Lung (tissue), 12 donors: ENCODE results near the gene NKX3-2. TPM values are rescaled to one million over a fixed set of nuclear protein-coding genes. Genes with fewer than 3 reads are reported as not detected.

Experiments
- ATAC-seq: fragments of 200-7000 bp; cut with Tn5 transposase; one replicate; pipeline ENCODE4 v1.9.1; 2020; ENCODE audit warnings: moderate number of reproducible peaks; ENCODE audit not compliant: insufficient read depth, low FRiP score
- DNase-seq, 3 donors: peaks; one replicate each; pipeline ENCODE4 v3.0.0-alpha.2; 2013 to 2017
- H3K27ac ChIP-seq, 2 donors: one replicate each; pipeline ENCODE4 v1.5.1; 2013; ENCODE audit warnings: mild to moderate bottlenecking in 2 of 2, moderate library complexity in 2 of 2, control low read depth in 1 of 2, inconsistent platforms in 1 of 2, low read depth in 1 of 2, low read length in 1 of 2
- H3K27me3 ChIP-seq, 3 donors: one replicate each; pipeline ENCODE4 v1.5.1; 2013; ENCODE audit warnings: low read length in 2 of 3; ENCODE audit not compliant: control insufficient read depth in 3 of 3, insufficient read depth in 3 of 3
- H3K36me3 ChIP-seq, 4 donors: one replicate each; pipeline ENCODE4 v1.5.1; 2013; ENCODE audit warnings: low read length in 4 of 4, mild to moderate bottlenecking in 1 of 4, moderate library complexity in 1 of 4; ENCODE audit not compliant: control insufficient read depth in 4 of 4, insufficient read depth in 4 of 4
- H3K4me1 ChIP-seq, 5 donors: one replicate each; pipeline ENCODE4 v1.5.1; 2013; ENCODE audit warnings: low read length in 5 of 5, mild to moderate bottlenecking in 2 of 5, moderate library complexity in 1 of 5; ENCODE audit not compliant: control insufficient read depth in 5 of 5, insufficient read depth in 5 of 5
- H3K4me3 ChIP-seq: one replicate; pipeline ENCODE4 v1.5.1; 2013; ENCODE audit warnings: mild to moderate bottlenecking, control low read depth, moderate library complexity
- H3K9ac ChIP-seq, 2 donors: one replicate each; pipeline ENCODE4 v1.5.1; 2013; ENCODE audit warnings: low read length in 2 of 2, control low read depth in 1 of 2; ENCODE audit not compliant: insufficient read depth in 1 of 2
- H3K9me3 ChIP-seq, 4 donors: one replicate each; pipeline ENCODE4 v1.5.1; 2013; ENCODE audit warnings: low read length in 3 of 4, mild to moderate bottlenecking in 1 of 4, moderate library complexity in 1 of 4; ENCODE audit not compliant: control insufficient read depth in 4 of 4, insufficient read depth in 3 of 4
- WGBS, 2 donors: extraction: QIAGEN DNeasy Blood & Tissue Kit; methylation state at CpG; one replicate each; pipeline ENCODE4 v1.1.7; 2013; 5-methylcytosine and 5-hydroxymethylcytosine counted together
- polyA plus RNA-seq, 2 donors: library from polyadenylated mRNA; stranded (reverse); fragments of 200-250 nt; gene quantifications; one replicate each; pipeline ENCODE4 v1.2.1, GENCODE V29; 2013
- total RNA-seq, 2 donors: library from RNA; depleted of rRNA in 1 of 2; stranded (reverse); fragments of >200 nt in 1 of 2; gene quantifications; one replicate each; pipeline ENCODE4 v1.2.1, GENCODE V29; 2014 to 2021
- TF ChIP-seq, protein P1 (sequence below): IDR thresholded peaks from 2 replicates; pipeline ENCODE4 v1.5.1; 2012; ENCODE audit warnings: mild to moderate bottlenecking; ENCODE audit errors: control extremely low read depth, extremely low read depth
- donor health status: control.
- donor health status: control.
- donor health status: Bipolar disorder and iron deficiency.
- donor health status: healthy.
- donor health status: DM: yes; HTN: yes; CAD: no.

NKX3-2 gene
- total and polyA plus RNA-seq, 4 donors = not detected

DNA sequence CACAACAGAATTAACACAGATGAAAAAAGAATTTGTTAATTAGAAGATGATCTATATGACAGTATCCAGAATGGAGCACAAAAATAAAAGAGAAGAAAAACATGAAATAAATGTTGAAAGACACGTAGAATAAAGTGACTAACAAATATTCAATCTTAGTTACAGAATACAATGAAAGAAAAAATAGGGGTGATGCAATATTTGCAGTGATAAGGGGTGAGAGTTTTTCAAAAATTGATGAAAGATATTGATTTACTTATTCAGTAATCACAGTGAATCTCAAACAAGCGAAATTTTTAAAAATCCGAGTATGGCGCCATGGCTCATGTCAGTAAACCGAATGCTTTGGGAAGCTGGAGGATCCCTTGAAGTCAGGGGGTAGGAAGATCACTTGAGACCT, 39.9 kb downstream of the NKX3-2 start:
- peaks cover 0 to 2% (median 0%) of the 10 kb centered on the region in 4 donors for H3K9me3 ChIP-seq
- no peaks in the 10 kb centered on the region for H3K36me3 ChIP-seq
- H3K4me3 ChIP-seq = no peak overlapping the region
- H3K27ac ChIP-seq = no peak overlapping the region
- H3K9ac ChIP-seq = no peak overlapping the region
- H3K4me1 ChIP-seq = no peaks in the 10 kb centered on the region
- H3K27me3 ChIP-seq = peaks cover 0 to 20% (median 3%) of the 10 kb centered on the region in 3 donors
- TF ChIP-seq, protein P1, sequence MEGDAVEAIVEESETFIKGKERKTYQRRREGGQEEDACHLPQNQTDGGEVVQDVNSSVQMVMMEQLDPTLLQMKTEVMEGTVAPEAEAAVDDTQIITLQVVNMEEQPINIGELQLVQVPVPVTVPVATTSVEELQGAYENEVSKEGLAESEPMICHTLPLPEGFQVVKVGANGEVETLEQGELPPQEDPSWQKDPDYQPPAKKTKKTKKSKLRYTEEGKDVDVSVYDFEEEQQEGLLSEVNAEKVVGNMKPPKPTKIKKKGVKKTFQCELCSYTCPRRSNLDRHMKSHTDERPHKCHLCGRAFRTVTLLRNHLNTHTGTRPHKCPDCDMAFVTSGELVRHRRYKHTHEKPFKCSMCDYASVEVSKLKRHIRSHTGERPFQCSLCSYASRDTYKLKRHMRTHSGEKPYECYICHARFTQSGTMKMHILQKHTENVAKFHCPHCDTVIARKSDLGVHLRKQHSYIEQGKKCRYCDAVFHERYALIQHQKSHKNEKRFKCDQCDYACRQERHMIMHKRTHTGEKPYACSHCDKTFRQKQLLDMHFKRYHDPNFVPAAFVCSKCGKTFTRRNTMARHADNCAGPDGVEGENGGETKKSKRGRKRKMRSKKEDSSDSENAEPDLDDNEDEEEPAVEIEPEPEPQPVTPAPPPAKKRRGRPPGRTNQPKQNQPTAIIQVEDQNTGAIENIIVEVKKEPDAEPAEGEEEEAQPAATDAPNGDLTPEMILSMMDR = no peak
- DNase-seq (no peak), ATAC-seq (no peak)
- WGBS, 2 donors = 95 to 98% methylated on average over 5 of the region's 5 CpGs

DNA sequence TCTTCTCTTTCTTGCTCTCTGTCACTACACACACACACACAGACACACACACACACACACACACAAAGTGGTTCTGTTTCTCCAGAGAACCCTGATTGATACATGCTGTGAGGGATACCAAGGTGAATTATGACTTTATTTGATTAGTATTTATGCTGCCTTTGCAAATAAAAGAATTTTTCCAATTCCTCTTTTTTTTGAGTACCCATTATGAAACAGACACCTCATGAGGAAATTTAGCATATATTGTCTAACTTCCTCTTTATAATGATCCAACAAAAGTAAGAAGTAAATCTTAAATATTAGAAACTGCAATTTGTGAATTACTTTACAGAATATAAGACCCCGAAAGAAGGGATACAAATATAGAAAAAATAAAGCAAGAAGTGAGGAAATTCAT, 45.8 kb downstream of the NKX3-2 start:
- TF ChIP-seq, protein P1 = no peak
- WGBS, 2 donors = 79 to 86% methylated on average over 1 of the region's 1 CpG
- Histone ChIP-seq H3K27me3 (peaks cover 0 to 18% (median 5%) of the 10 kb centered on the region in 3 donors), H3K27ac (no peak overlapping the region), H3K9ac (no peak overlapping the region), H3K36me3 (no peaks in the 10 kb centered on the region), H3K4me3 (no peak overlapping the region), H3K9me3 (peaks cover 0 to 2% (median 0%) of the 10 kb centered on the region in 4 donors), H3K4me1 (no peaks in the 10 kb centered on the region)
- DNase-seq = no peak
- ATAC-seq = no peak

DNA sequence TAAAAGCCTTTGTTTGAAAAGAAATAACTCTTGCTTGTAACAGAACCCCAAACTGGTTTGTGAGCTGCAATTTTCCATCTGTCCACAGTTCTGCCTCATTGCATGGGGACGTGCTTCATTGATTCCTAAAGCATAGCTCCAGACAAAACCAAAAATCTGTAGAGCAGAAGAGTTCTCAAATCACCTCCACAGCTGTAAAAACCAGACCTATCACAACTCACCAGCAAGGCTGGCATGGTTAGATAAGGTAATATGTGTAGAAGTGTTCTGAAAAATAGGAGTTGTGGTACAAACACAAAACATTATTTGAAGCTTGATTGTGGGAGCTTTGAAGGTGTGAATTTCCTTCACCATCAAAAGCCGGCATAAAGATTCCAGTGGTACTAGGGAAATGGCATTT, 47.7 kb downstream of the NKX3-2 start:
- TF ChIP-seq, protein P1 = no peak
- DNase-seq = no peak
- Histone ChIP-seq H3K27me3 (peaks cover 0 to 17% (median 5%) of the 10 kb centered on the region in 3 donors), H3K4me3 (no peak overlapping the region), H3K9me3 (peaks cover 0 to 2% (median 0%) of the 10 kb centered on the region in 4 donors), H3K36me3 (no peaks in the 10 kb centered on the region), H3K9ac (no peak overlapping the region), H3K27ac (no peak overlapping the region), H3K4me1 (no peaks in the 10 kb centered on the region)
- no peak for ATAC-seq
- 65 to 76% methylated on average over 2 of the region's 2 CpGs for WGBS, 2 donors

DNA sequence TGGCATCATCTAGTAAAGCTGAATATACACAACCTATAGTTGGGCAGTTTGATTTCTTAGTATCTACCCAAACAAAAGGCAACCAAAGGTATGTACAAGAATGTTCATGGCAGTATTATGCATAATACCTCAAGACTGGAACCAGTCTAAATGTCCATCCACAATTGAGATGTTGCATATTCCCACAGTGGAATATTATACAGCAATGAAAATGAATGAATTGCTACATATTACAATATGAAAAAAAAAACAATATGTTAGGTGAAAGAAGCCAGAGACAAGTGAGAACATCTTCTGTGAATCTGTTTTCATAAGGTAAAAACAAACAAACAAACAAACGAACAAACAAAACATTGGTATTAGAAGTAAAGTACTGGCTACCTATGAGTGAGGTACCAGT, 48.6 kb downstream of the NKX3-2 start:
- no peak overlapping the region for H3K27ac ChIP-seq
- H3K4me3 ChIP-seq = no peak overlapping the region
- H3K4me1 ChIP-seq = no peaks in the 10 kb centered on the region
- ATAC-seq = no peak
- 91 to 100% methylated on average over 1 of the region's 1 CpG for WGBS, 2 donors
- peaks cover 0 to 14% (median 2%) of the 10 kb centered on the region in 3 donors for H3K27me3 ChIP-seq
- no peaks in the 10 kb centered on the region for H3K36me3 ChIP-seq
- H3K9ac ChIP-seq = no peak overlapping the region
- TF ChIP-seq, protein P1 = no peak
- no peak for DNase-seq
- H3K9me3 ChIP-seq = no peaks in the 10 kb centered on the region
